Measurements from ENCODE around the gene FAM107B. TPM values are rescaled to one million over a fixed set of nuclear protein-coding genes. Genes with fewer than 3 reads are reported as not detected.
"Not testable (repeated sequence)": the region's sequence is repeated elsewhere in the genome, so short reads cannot be mapped to it uniquely, and the experiment has no call there.

The FAM107B gene
- polyA plus RNA-seq, 6 donors from 2014 or later = 112 to 259 (median 159) TPM

GRCh38 chr10:14692344-14693076, 82.2 kb downstream of the FAM107B start:
- no peak for ATAC-seq (ENCODE audit: low read depth in 2 of 2)
- Mint-ChIP-seq H3K27ac (no peak overlapping the region), H3K27me3 (no peaks in the 10 kb centered on the region), H3K4me1 (peaks cover 13 to 25% (median 20%) of the 10 kb centered on the region in 3 donors), H3K4me3 (peak overlapping the region in 1 of 8 donors; percentile 30), H3K9me3 (no peaks in the 10 kb centered on the region), H3K36me3 (no peaks in the 10 kb centered on the region)
- DNase-seq = no peak

GRCh38 chr10:14691359-14691758, 83.3 kb downstream of the FAM107B start:
- H3K4me1 Mint-ChIP-seq = peaks cover 13 to 18% (median 15%) of the 10 kb centered on the region in 3 donors
- no peaks in the 10 kb centered on the region for H3K27me3 Mint-ChIP-seq
- peak overlapping the region in 1 of 6 donors; percentile 6 for H3K27ac Mint-ChIP-seq
- DNase-seq = no peak
- H3K9me3 Mint-ChIP-seq = no peaks in the 10 kb centered on the region
- no peak for ATAC-seq (ENCODE audit: low read depth in 2 of 2)
- H3K36me3 Mint-ChIP-seq = no peaks in the 10 kb centered on the region
- H3K4me3 Mint-ChIP-seq = no peak overlapping the region

GRCh38 chr10:14688606-14689005, 86.1 kb downstream of the FAM107B start:
- ATAC-seq (ENCODE audit: low read depth in 2 of 2) (no peak), DNase-seq (no peak)
- Mint-ChIP-seq H3K27ac (peak overlapping the region in 1 of 6 donors; percentile 13), H3K36me3 (no peaks in the 10 kb centered on the region), H3K4me1 (peaks cover under 1 to 6% (median 2%) of the 10 kb centered on the region in 3 donors), H3K9me3 (no peaks in the 10 kb centered on the region), H3K27me3 (no peaks in the 10 kb centered on the region), H3K4me3 (no peak overlapping the region)

- ATAC-seq (ENCODE audit: low read depth in 2 of 2); H3K9me3 Mint-ChIP-seq; DNase-seq; H3K4me1 Mint-ChIP-seq; H3K36me3 Mint-ChIP-seq; H3K4me3 Mint-ChIP-seq; H3K27me3 Mint-ChIP-seq; H3K27ac Mint-ChIP-seq: not testable (repeated sequence)
Measured at GRCh38 chr10:14688189-14688588, 86.5 kb downstream of the FAM107B start.

GRCh38 chr10:14687340-14687739, 87.4 kb downstream of the FAM107B start:
- H3K4me1 Mint-ChIP-seq = peaks cover 0 to 6% (median 2%) of the 10 kb centered on the region in 3 donors
- no peak for DNase-seq
- no peaks in the 10 kb centered on the region for H3K9me3 Mint-ChIP-seq
- no peak overlapping the region for H3K4me3 Mint-ChIP-seq
- no peaks in the 10 kb centered on the region for H3K27me3 Mint-ChIP-seq
- no peaks in the 10 kb centered on the region for H3K36me3 Mint-ChIP-seq
- H3K27ac Mint-ChIP-seq = no peak overlapping the region
- ATAC-seq (ENCODE audit: low read depth in 2 of 2) = no peak

- Mint-ChIP-seq H3K36me3 (no peaks in the 10 kb centered on the region), H3K27me3 (no peaks in the 10 kb centered on the region), H3K4me3 (no peak overlapping the region), H3K9me3 (no peaks in the 10 kb centered on the region), H3K4me1 (peaks cover 0 to 10% (median 2%) of the 10 kb centered on the region in 3 donors), H3K27ac (no peak overlapping the region)
- ATAC-seq (ENCODE audit: low read depth in 2 of 2) (no peak), DNase-seq (no peak)
Measured at GRCh38 chr10:14686356-14686755, 88.3 kb downstream of the FAM107B start.

GRCh38 chr10:14684354-14684753, 90.3 kb downstream of the FAM107B start:
- Mint-ChIP-seq H3K36me3 (no peaks in the 10 kb centered on the region), H3K27ac (no peak overlapping the region), H3K4me1 (peaks cover 0 to 9% (median 4%) of the 10 kb centered on the region in 3 donors), H3K9me3 (no peaks in the 10 kb centered on the region), H3K4me3 (no peak overlapping the region), H3K27me3 (no peaks in the 10 kb centered on the region)
- DNase-seq (no peak), ATAC-seq (ENCODE audit: low read depth in 2 of 2) (no peak)

GRCh38 chr10:14683256-14683655, 91.4 kb downstream of the FAM107B start:
- Mint-ChIP-seq H3K4me1 (peaks cover 0 to 13% (median 8%) of the 10 kb centered on the region in 3 donors), H3K36me3 (no peaks in the 10 kb centered on the region), H3K9me3 (no peaks in the 10 kb centered on the region), H3K4me3 (no peak overlapping the region), H3K27ac (peak overlapping the region in 1 of 6 donors; percentile 30), H3K27me3 (no peaks in the 10 kb centered on the region)
- no peak for DNase-seq
- ATAC-seq (ENCODE audit: low read depth in 2 of 2) = no peak

- H3K27me3 Mint-ChIP-seq = no peaks in the 10 kb centered on the region
- H3K9me3 Mint-ChIP-seq = no peaks in the 10 kb centered on the region
- H3K36me3 Mint-ChIP-seq = no peaks in the 10 kb centered on the region
- ATAC-seq (ENCODE audit: low read depth in 2 of 2) (no peak), DNase-seq (no peak)
- H3K4me1 Mint-ChIP-seq = peaks cover 0 to 16% (median 8%) of the 10 kb centered on the region in 3 donors
- no peak overlapping the region for H3K27ac Mint-ChIP-seq
- no peak overlapping the region for H3K4me3 Mint-ChIP-seq
Measured at GRCh38 chr10:14681802-14682201, 92.9 kb downstream of the FAM107B start.

GRCh38 chr10:14681305-14681704, 93.4 kb downstream of the FAM107B start:
- peaks cover 0 to 20% (median 12%) of the 10 kb centered on the region in 3 donors for H3K4me1 Mint-ChIP-seq
- no peaks in the 10 kb centered on the region for H3K9me3 Mint-ChIP-seq
- H3K4me3 Mint-ChIP-seq = no peak overlapping the region
- no peaks in the 10 kb centered on the region for H3K27me3 Mint-ChIP-seq
- no peak for ATAC-seq (ENCODE audit: low read depth in 2 of 2)
- H3K36me3 Mint-ChIP-seq = no peaks in the 10 kb centered on the region
- no peak for DNase-seq
- peak overlapping the region in 2 of 6 donors; percentile 27 to 62 for H3K27ac Mint-ChIP-seq

- peaks cover 16 to 32% (median 31%) of the 10 kb centered on the region in 3 donors for H3K4me1 Mint-ChIP-seq
- no peaks in the 10 kb centered on the region for H3K36me3 Mint-ChIP-seq
- DNase-seq (no peak), ATAC-seq (ENCODE audit: low read depth in 2 of 2) (no peak)
- H3K9me3 Mint-ChIP-seq = no peaks in the 10 kb centered on the region
- no peak overlapping the region for H3K27ac Mint-ChIP-seq
- H3K4me3 Mint-ChIP-seq = no peak overlapping the region
- H3K27me3 Mint-ChIP-seq = no peaks in the 10 kb centered on the region
Measured at GRCh38 chr10:14678637-14679036, 96.1 kb downstream of the FAM107B start.

- Mint-ChIP-seq H3K4me3 (peak overlapping the region in 1 of 8 donors; percentile 30), H3K27me3 (no peaks in the 10 kb centered on the region), H3K36me3 (no peaks in the 10 kb centered on the region), H3K9me3 (no peaks in the 10 kb centered on the region), H3K4me1 (peaks cover 23 to 39% (median 39%) of the 10 kb centered on the region in 3 donors), H3K27ac (peak overlapping the region in 2 of 6 donors; percentile 30 to 58)
- DNase-seq (no peak), ATAC-seq (ENCODE audit: low read depth in 2 of 2) (no peak)
Measured at GRCh38 chr10:14676732-14677131, 98.0 kb downstream of the FAM107B start.

GRCh38 chr10:14674376-14675050, 100.2 kb downstream of the FAM107B start:
- ATAC-seq (ENCODE audit: low read depth in 2 of 2) = no peak
- Mint-ChIP-seq H3K27me3 (no peaks in the 10 kb centered on the region), H3K4me1 (peaks cover 25 to 37% (median 30%) of the 10 kb centered on the region in 3 donors), H3K36me3 (no peaks in the 10 kb centered on the region), H3K4me3 (peak overlapping the region in 5 of 8 donors; percentile 54 to 88 (median 74)), H3K9me3 (peaks cover 0 to 3% (median 0%) of the 10 kb centered on the region in 7 donors), H3K27ac (peak overlapping the region in 2 of 6 donors; percentile 10 to 36)
- DNase-seq = no peak
